Body of pancreas (tissue), 4 donors: ENCODE measurements around the gene DOCK4. TPM values are rescaled to one million over a fixed set of nuclear protein-coding genes. Genes with fewer than 3 reads are reported as not detected.

Experiments used
- ATAC-seq: fragments of 150-250 bp; one replicate; pipeline ENCODE4 v1.9.1; 2016
- DNase-seq, 4 donors: peaks; one replicate each; pipeline ENCODE4 v3.0.0-alpha.2; 2019
- H3K27ac ChIP-seq, 4 donors: fragments of 200-600 bp; sonication (generic); 1 replicate in 3 of 4; 2 replicates in 1 of 4; pipeline versions ENCODE4 v1.5.1 to v1.6.1; 2016 to 2019; ENCODE audit warnings: mild to moderate bottlenecking in 1 of 4, mixed read lengths in 1 of 4, moderate library complexity in 1 of 4
- H3K27me3 ChIP-seq, 2 donors: fragments of 200-600 bp; sonication (generic); one replicate each; pipeline ENCODE4 v1.6.0; 2016; ENCODE audit warnings: mild to moderate bottlenecking in 1 of 2
- H3K36me3 ChIP-seq, 2 donors: fragments of 200-600 bp; sonication (generic); replicated peaks in 1 of 2; 2 replicates each; pipeline ENCODE4 v1.5.1; 2016; ENCODE audit warnings: low read depth in 2 of 2; ENCODE audit not compliant: insufficient read depth in 1 of 2
- H3K4me1 ChIP-seq: fragments of 200-600 bp; sonication (generic); one replicate; pipeline ENCODE4 v1.6.0; 2016
- H3K4me3 ChIP-seq, 2 donors: fragments of 200-600 bp; sonication (generic); 1 replicate in 1 of 2; 2 replicates in 1 of 2; pipeline ENCODE4 v1.5.1; 2016 to 2019
- H3K9me3 ChIP-seq, 3 donors: fragments of 200-600 bp; sonication (generic); 1 replicate in 2 of 3; 2 replicates in 1 of 3; pipeline ENCODE4 v1.5.1; 2016
- POLR2A ChIP-seq, 3 donors: fragments of 450-650 bp; IDR thresholded peaks; one replicate each; pipeline ENCODE4 v1.6.1; 2016; ENCODE audit warnings: antibody characterized with exemption in 3 of 3, mild to moderate bottlenecking in 2 of 3
- WGBS, 2 donors: methylation state at CpG; one replicate each; pipeline ENCODE4 v1.1.5; 2017; 5-methylcytosine and 5-hydroxymethylcytosine counted together
- intact Hi-C: fragments of 100-400 bp; cut with DNase I; formaldehyde crosslinking; loops from one replicate; pipeline ENCODE4 v1.15.1; 2023
- total RNA-seq, 2 donors: library from RNA; depleted of rRNA; stranded (reverse); fragments of >200 nt; gene quantifications; one replicate each; pipeline ENCODE4 v1.1.0, GENCODE V29; 2016
- TF ChIP-seq, protein P1 (sequence below), 7 experiments: fragments of 450-650 bp in 4 of 7; fragments of 200-600 bp in 3 of 7; sonication (generic) in 3 of 7; IDR thresholded peaks; one replicate each; pipeline ENCODE4 v1.5.1; 2016 to 2019; ENCODE audit warnings: antibody characterized with exemption in 7 of 7

The DOCK4 gene
- total RNA-seq, 2 donors from 2014 or later = 24.9 to 34.6 TPM

DNA sequence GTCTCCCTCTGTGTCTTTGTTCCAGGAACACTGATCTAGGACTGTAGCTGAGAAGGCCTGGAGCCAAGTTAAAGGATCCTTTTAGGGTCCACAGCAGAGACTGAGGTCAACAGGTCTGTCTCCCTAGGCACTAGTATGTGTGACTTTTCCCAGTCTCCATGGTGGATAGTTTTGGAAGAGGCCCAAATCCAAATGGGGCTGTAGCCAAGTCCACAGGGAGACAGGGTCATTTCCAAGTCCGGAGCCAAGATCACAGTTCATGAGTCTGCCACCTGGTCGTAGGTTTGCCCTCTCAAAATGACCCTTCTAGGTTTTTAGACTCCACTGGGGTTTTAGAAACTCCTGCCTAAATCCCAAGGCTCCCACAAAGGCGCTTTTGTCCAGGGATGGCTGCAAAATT, 17.1 kb upstream of the DOCK4 start:
- Histone ChIP-seq H3K4me1 (peaks cover 24% of the 10 kb centered on the region), H3K9me3 (no peaks in the 10 kb centered on the region), H3K27ac (peak overlapping the region in 2 of 4 donors; percentile 1 to 27), H3K36me3 (no peaks in the 10 kb centered on the region), H3K27me3 (no peaks in the 10 kb centered on the region), H3K4me3 (no peak overlapping the region)
- peak in 1 of 4 donors; percentile 50 for DNase-seq
- no peak for TF ChIP-seq POLR2A (IDR thresholded peaks at IDR 0.05)
- TF ChIP-seq, protein P1, sequence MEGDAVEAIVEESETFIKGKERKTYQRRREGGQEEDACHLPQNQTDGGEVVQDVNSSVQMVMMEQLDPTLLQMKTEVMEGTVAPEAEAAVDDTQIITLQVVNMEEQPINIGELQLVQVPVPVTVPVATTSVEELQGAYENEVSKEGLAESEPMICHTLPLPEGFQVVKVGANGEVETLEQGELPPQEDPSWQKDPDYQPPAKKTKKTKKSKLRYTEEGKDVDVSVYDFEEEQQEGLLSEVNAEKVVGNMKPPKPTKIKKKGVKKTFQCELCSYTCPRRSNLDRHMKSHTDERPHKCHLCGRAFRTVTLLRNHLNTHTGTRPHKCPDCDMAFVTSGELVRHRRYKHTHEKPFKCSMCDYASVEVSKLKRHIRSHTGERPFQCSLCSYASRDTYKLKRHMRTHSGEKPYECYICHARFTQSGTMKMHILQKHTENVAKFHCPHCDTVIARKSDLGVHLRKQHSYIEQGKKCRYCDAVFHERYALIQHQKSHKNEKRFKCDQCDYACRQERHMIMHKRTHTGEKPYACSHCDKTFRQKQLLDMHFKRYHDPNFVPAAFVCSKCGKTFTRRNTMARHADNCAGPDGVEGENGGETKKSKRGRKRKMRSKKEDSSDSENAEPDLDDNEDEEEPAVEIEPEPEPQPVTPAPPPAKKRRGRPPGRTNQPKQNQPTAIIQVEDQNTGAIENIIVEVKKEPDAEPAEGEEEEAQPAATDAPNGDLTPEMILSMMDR (IDR thresholded peaks at IDR 0.05) = no peak
- WGBS, 2 donors = 53 to 54% methylated on average over 3 of the region's 3 CpGs
- ATAC-seq = no peak
- intact Hi-C loops = no loop called here

DNA sequence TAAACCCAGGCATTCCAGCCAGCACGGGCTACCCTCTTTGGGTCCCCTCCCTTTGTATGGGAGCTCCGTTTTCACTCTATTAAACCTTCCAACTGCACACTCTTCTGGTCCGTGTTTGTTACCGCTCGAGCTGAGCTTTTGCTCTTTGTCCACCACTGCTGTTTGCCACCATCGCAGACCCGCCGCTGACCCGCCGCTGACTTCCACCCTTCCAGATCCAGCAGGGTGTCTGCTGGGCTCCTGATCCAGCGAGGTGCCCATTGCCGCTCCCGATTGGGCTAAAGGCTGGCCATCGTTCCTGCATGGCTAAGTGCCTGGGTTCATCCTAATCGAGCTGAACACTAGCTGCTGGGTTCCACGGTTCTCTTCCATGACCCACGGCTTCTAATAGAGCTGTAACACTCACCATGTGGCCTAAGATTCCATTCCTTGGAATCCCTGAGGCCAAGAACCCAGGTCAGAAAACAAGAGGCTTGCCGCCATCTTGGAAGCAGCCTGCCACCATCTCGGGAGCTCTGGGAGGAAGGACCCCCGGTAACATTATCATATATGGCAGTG, 14.8 kb upstream of the DOCK4 start:
- no peaks in the 10 kb centered on the region for H3K27me3 ChIP-seq
- H3K4me1 ChIP-seq = peaks cover 24% of the 10 kb centered on the region
- no peaks in the 10 kb centered on the region for H3K36me3 ChIP-seq
- H3K4me3 ChIP-seq = no peak overlapping the region
- 91 to 92% methylated on average over 19 to 20 of the region's 20 CpGs for WGBS, 2 donors
- no peak for TF ChIP-seq POLR2A (IDR thresholded peaks at IDR 0.05)
- TF ChIP-seq, protein P1 (IDR thresholded peaks at IDR 0.05) = no peak
- no peaks in the 10 kb centered on the region for H3K9me3 ChIP-seq
- no peak for DNase-seq
- intact Hi-C loops = no loop called here
- H3K27ac ChIP-seq = no peak overlapping the region
- no peak for ATAC-seq

DNA sequence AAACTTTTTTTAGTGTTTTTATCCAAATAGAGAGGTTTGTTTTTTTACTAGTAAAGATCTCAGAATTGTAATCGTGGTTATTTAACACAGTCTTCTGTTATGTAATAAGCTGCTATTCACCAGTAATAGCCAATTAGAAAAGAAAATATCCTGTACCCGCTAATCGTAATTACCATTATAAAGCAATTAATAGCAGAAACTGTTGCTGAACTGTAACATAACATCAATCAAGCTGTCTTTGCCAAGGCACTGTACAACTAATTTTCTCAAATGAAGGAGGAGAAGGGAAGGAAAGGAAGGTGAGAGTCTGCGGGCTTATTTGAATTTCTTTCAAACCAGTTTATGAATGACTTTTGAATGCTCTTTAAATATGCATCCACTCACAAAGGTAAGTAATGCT, 9.6 kb upstream of the DOCK4 start:
- Histone ChIP-seq H3K27me3 (no peaks in the 10 kb centered on the region), H3K27ac (no peak overlapping the region), H3K4me3 (no peak overlapping the region), H3K36me3 (no peaks in the 10 kb centered on the region), H3K4me1 (peaks cover 11% of the 10 kb centered on the region), H3K9me3 (no peaks in the 10 kb centered on the region)
- WGBS, 2 donors = 58 to 75% methylated on average over 4 of the region's 4 CpGs
- ATAC-seq = no peak
- DNase-seq = no peak
- no peak for TF ChIP-seq POLR2A (IDR thresholded peaks at IDR 0.05)
- TF ChIP-seq, protein P1 (IDR thresholded peaks at IDR 0.05) = no peak
- intact Hi-C loops = no loop called here

DNA sequence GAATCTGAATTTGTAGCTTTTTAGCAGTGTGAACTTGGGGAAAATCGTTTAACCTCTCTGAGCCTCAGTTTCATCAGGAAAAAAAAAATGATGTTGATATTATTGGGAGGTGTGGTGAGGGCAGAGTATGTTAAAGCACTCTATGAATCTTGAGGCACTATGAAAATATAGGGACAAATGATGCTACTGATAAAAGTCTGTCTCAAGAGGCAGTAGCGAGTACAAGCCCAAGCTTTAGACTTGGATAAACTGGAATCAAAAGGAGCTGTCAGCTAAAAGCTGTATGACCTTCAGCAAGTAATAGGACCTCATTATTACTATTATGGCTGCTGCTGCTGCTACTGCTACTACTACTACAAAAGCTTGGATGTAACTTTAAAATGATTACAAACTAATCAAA, 8.7 kb upstream of the DOCK4 start:
- H3K4me1 ChIP-seq = peaks cover 15% of the 10 kb centered on the region
- H3K36me3 ChIP-seq = no peaks in the 10 kb centered on the region
- ATAC-seq (no peak), DNase-seq (no peak)
- WGBS, 2 donors = 66 to 69% methylated on average over 2 of the region's 2 CpGs
- no peaks in the 10 kb centered on the region for H3K27me3 ChIP-seq
- no peak for TF ChIP-seq POLR2A (IDR thresholded peaks at IDR 0.05)
- TF ChIP-seq, protein P1 (IDR thresholded peaks at IDR 0.05) = no peak
- intact Hi-C loops = no loop called here
- H3K27ac ChIP-seq = no peak overlapping the region
- no peaks in the 10 kb centered on the region for H3K9me3 ChIP-seq
- no peak overlapping the region for H3K4me3 ChIP-seq

- TF ChIP-seq POLR2A (IDR thresholded peaks at IDR 0.05) = no peak
- TF ChIP-seq, protein P1 (IDR thresholded peaks at IDR 0.05) = no peak
- intact Hi-C loops = no loop called here
- Histone ChIP-seq H3K9me3 (no peaks in the 10 kb centered on the region), H3K4me3 (no peak overlapping the region), H3K4me1 (peaks cover 15% of the 10 kb centered on the region), H3K36me3 (no peaks in the 10 kb centered on the region), H3K27ac (no peak overlapping the region), H3K27me3 (no peaks in the 10 kb centered on the region)
- no peak for ATAC-seq
- no peak for DNase-seq
These were observed 8.1 kb upstream of the DOCK4 start for GRCh38 chr7:112214268-112214667.
